ENCODE measurements around the gene PCDH11X. TPM values are rescaled to one million over a fixed set of nuclear protein-coding genes. Genes with fewer than 3 reads are reported as not detected.
A peak's percentile ranks its signal among the peaks of the same experiment; 100 is the strongest.
"Not testable (repeated sequence)": the region's sequence is repeated elsewhere in the genome, so short reads cannot be mapped to it uniquely, and the experiment has no call there.

Gene PCDH11X, protein sequence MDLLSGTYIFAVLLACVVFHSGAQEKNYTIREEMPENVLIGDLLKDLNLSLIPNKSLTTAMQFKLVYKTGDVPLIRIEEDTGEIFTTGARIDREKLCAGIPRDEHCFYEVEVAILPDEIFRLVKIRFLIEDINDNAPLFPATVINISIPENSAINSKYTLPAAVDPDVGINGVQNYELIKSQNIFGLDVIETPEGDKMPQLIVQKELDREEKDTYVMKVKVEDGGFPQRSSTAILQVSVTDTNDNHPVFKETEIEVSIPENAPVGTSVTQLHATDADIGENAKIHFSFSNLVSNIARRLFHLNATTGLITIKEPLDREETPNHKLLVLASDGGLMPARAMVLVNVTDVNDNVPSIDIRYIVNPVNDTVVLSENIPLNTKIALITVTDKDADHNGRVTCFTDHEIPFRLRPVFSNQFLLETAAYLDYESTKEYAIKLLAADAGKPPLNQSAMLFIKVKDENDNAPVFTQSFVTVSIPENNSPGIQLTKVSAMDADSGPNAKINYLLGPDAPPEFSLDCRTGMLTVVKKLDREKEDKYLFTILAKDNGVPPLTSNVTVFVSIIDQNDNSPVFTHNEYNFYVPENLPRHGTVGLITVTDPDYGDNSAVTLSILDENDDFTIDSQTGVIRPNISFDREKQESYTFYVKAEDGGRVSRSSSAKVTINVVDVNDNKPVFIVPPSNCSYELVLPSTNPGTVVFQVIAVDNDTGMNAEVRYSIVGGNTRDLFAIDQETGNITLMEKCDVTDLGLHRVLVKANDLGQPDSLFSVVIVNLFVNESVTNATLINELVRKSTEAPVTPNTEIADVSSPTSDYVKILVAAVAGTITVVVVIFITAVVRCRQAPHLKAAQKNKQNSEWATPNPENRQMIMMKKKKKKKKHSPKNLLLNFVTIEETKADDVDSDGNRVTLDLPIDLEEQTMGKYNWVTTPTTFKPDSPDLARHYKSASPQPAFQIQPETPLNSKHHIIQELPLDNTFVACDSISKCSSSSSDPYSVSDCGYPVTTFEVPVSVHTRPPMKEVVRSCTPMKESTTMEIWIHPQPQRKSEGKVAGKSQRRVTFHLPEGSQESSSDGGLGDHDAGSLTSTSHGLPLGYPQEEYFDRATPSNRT (N-terminal part only)
- total RNA-seq, result 1 to 10 TPM in 2 of 3 donors, not detected in 1; 1.3 to 4.8 TPM

DNA sequence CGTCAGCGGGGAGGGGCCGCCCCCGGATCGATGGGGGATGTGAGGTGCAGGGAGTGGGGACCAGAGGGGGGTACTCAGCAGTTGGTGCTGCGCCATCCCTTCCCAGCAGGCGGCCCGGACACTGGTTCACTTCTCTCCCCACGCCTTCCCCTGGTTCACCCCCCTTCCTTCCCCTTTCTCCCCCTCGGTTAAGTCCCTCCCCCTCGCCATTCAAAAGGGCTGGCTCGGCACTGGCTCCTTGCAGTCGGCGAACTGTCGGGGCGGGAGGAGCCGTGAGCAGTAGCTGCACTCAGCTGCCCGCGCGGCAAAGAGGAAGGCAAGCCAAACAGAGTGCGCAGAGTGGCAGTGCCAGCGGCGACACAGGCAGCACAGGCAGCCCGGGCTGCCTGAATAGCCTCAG is at the start of gene PCDH11X:
PCDH11X (plus strand) TSS at position 241 of the 400 bp plus-strand sequence. CDS start 56,130 bp downstream, outside the sequence.
- Histone ChIP-seq H3K4me3 (peak within 1 kb of the TSS in 2 of 3 donors; percentile 22 to 41), H3K27me3 (peaks cover 0 to 17% of the 10 kb centered on the region in 2 donors)
- H3K36me3 ChIP-seq; H3K27ac ChIP-seq; H3K9me3 ChIP-seq; intact Hi-C loops (cut with DNase I; ENCODE audit: low total_unique reads); H3K4me1 ChIP-seq: not testable (repeated sequence)
- DNase-seq (ENCODE audit: low spot score in 2 of 2), result peak in 1 of 2 donors; percentile 22

DNA sequence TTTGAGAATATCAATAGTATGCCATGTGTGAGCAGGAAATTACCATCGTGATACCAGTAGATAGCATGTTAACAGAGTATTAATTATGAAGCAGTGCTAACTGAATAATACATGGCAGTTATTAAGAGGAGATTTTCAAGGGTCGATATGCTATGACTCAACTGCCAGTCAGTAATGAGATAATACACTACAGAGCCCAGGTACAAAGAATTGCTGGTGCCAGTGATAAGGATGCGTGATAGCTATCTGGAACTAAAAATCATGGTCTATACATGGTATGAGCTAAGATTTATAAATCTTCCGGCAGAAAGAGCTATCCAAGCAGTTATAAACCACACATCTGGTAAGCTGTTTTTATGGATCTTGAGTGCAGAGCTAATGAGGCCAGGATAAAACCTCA is 31.7 kb upstream of the PCDH11X start:
- DNase-seq (ENCODE audit: low spot score in 2 of 2); H3K36me3 ChIP-seq; H3K27ac ChIP-seq; H3K4me3 ChIP-seq; intact Hi-C loops (cut with DNase I; ENCODE audit: low total_unique reads); H3K9me3 ChIP-seq; H3K4me1 ChIP-seq; H3K27me3 ChIP-seq: not testable (repeated sequence)

DNA sequence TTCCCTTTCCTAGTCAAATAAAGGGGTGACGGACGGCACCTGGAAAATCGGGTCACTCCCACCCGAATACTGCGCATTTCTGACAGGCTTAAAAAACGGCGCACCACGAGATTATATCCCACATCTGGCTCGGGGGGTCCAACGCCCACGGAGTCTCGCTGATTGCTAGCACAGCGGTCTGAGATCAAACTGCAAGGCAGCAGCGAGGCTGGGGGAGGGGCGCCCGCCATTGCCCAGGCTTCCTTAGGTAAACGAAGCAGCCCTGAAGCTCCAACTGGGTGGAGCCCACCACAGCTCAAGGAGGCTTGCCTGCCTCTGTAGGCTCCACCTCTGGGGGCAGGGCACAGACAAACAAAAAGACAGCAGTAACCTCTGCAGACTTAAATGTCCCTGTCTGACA is 26.2 kb upstream of the PCDH11X start:
- intact Hi-C loops (cut with DNase I; ENCODE audit: low total_unique reads), result not testable (repeated sequence)

DNA sequence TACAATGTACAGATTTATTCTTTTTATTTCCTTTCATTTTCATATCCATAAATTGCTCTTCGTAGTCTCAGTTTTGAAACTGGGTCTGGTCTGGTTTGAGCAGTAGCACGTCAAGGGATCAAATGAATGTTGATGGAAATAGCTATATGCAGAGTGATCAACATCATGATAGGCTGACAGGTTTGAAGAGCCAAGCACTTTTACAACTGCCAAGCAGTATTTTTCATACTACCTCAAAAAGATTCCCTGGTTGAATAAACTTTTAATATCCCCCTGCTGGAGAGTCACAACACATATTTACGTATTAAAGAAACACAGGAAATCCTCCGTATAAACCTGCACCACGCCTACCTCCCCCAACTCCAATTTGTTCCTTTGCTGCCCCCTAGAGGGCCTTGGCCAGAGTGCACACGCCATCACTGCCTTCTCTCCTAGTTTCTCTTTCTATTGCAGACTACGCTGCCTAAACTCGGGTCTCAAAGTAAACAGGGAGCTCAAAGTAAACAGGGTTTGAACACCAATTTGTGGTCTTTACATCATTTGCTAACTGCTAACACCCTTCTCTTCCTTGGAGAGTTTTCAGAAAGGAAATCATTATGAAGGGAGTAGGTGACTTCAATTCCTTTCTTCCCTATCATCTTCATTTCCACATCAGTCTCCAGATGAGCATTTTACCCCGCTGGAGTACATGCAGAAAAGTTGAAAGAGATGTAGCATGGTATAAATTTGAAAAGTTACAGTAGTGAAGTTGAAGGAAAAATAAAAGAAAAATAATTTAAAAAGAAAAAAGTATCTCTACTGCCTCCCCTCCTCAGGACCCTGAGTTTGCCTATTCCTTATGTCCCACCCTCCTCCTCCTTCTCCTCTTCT is 8.3 kb upstream of the PCDH11X start:
- intact Hi-C loops (cut with DNase I; ENCODE audit: low total_unique reads); H3K27me3 ChIP-seq; H3K4me1 ChIP-seq; H3K27ac ChIP-seq; H3K4me3 ChIP-seq; H3K9me3 ChIP-seq; DNase-seq (ENCODE audit: low spot score in 2 of 2); H3K36me3 ChIP-seq: not testable (repeated sequence)

More for the DNA sequence above, 26.2 kb upstream of the PCDH11X start:
- not testable (repeated sequence) for DNase-seq (ENCODE audit: low spot score in 2 of 2); H3K27me3 ChIP-seq; H3K36me3 ChIP-seq; H3K4me3 ChIP-seq; H3K4me1 ChIP-seq; H3K27ac ChIP-seq; H3K9me3 ChIP-seq

DNA sequence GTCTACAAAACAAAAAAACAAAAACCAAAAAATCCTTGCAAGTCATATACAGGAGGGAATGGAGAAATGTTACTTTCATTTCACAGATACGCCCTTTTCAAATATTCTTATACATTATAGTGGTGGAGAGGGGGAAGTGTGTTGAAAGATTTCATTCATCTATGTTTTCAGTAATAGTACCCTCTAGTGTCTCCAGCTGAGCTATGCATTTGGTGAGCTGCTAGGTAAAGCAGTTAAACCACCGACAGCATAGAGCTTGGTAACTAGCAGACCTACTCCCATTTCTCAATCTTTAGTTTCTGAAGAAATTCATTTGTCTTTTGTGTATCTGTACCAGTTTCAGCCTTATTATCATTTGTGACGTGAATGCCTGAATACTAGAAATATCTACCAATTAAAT is 5.2 kb upstream of the PCDH11X start:
- peaks cover 0 to 11% of the 10 kb centered on the region in 2 donors for H3K27me3 ChIP-seq
- DNase-seq (ENCODE audit: low spot score in 2 of 2); H3K4me1 ChIP-seq; H3K9me3 ChIP-seq; H3K36me3 ChIP-seq; H3K27ac ChIP-seq; intact Hi-C loops (cut with DNase I; ENCODE audit: low total_unique reads); H3K4me3 ChIP-seq: not testable (repeated sequence)

DNA sequence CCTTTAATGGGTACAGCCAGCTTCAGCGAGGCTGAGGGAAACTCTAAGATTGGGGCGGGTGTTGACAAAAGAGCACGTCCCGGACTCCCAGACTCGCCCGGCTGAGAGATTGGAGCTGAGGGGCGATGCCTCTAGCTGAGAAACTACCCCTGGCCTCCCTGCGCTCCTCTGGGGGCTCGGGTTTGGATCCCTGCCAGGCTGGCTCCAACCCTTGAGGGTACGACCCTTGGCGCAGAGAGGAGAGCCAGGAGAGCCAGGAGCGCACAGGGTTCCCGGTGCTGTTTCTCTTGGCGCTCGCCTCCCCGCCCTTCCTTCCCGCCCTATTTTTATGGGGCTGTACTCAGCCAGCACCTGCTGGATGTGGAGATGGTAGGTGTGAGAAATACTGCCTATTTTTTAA is 833 bp downstream of the PCDH11X start:
- H3K9me3 ChIP-seq; H3K27ac ChIP-seq; DNase-seq (ENCODE audit: low spot score in 2 of 2); intact Hi-C loops (cut with DNase I; ENCODE audit: low total_unique reads); H3K4me1 ChIP-seq; H3K36me3 ChIP-seq: not testable (repeated sequence)
- H3K4me3 ChIP-seq, result peak overlapping the region in 2 of 3 donors; percentile 10 to 22
- peaks cover 0 to 17% of the 10 kb centered on the region in 2 donors for H3K27me3 ChIP-seq

DNA sequence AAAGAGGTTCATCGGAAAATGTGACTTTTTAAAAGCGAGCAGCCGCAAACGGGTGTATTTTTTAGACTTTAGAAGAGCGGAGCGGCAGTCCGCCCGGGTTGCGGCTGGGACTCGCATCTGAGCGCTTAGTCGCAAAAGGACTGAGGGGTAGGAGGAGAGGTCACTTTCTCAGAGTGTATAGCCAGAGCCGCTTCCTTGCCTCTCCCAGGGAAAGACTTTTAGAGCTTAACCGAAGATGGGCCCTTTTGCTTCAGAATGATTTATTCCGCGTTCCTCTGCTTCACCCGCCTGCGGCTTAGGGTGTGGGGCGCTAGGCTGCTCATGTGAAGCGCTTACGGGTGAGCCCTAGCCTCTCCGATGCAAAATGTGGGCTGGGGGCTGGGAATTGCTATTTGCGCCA is 1.5 kb downstream of the PCDH11X start:
- H3K4me3 ChIP-seq, result peak overlapping the region in 2 of 3 donors; percentile 9 to 11
- H3K27ac ChIP-seq; intact Hi-C loops (cut with DNase I; ENCODE audit: low total_unique reads); H3K36me3 ChIP-seq; H3K9me3 ChIP-seq; DNase-seq (ENCODE audit: low spot score in 2 of 2); H3K4me1 ChIP-seq: not testable (repeated sequence)
- H3K27me3 ChIP-seq, result peaks cover 0 to 17% of the 10 kb centered on the region in 2 donors

DNA sequence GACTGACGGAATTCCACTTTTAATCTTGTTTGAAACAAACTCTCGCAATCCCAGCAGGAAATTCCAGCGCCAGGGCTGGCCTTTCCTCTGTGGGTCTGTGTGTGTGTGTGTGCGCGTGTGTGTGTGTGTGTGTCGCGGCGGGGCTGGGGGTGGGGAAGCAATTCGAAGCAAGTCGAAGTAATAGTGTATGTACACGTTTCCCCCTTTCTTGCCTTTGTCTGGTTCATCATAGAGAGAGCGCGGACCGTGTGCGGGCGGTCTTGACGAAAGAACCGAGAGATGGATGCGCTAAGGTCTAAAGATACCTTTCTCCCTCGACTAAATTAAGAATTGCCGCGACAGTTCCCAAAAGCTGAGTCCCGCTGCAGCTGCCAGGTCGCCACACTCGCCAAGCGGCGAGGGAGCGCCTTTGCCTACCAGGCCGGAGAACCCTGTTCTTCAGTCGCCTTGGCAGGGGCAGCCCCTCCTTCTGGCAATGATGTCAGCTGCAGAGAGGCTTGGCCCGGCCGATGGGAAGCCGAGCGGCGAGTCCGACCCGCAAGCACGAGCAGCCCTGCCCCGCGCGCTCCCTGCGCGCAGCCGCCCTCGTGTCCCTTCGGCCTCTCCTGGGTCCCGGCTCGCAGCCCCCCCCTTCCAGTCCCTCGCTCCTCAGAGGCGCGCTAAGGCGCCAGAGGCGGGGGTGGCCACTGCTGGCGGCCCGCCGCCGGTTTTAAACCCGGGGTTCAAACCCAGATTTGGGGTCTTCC is 2.6 kb downstream of the PCDH11X start:
- intact Hi-C loops (cut with DNase I; ENCODE audit: low total_unique reads); H3K27ac ChIP-seq; H3K9me3 ChIP-seq; H3K4me1 ChIP-seq; H3K36me3 ChIP-seq; DNase-seq (ENCODE audit: low spot score in 2 of 2): not testable (repeated sequence)
- H3K27me3 ChIP-seq, result peaks cover 0 to 13% of the 10 kb centered on the region in 2 donors
- peak overlapping the region in 2 of 3 donors; percentile 30 to 41 for H3K4me3 ChIP-seq

DNA sequence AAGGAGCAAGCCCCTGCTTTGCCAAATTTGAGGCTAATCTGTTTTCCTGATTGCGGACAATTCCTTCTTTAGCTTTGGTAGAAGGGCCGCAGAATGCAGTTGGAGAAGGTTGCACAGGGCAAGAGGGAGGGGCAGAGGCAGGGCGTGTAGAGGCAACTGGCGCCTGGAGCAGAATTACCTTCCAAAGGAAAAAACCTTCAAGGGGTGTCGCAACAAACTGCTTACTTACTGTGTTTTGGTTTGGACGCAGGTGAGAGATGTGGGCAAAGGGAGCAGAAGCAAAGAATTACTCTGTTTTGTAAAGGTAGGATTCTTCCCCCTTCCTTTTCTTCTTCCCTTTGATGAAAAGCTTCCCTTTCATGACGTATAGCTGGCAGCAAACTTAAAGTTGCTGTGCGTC is 3.6 kb downstream of the PCDH11X start:
- intact Hi-C loops (cut with DNase I; ENCODE audit: low total_unique reads); H3K4me1 ChIP-seq; H3K4me3 ChIP-seq; H3K36me3 ChIP-seq; DNase-seq (ENCODE audit: low spot score in 2 of 2); H3K27me3 ChIP-seq; H3K27ac ChIP-seq; H3K9me3 ChIP-seq: not testable (repeated sequence)

DNA sequence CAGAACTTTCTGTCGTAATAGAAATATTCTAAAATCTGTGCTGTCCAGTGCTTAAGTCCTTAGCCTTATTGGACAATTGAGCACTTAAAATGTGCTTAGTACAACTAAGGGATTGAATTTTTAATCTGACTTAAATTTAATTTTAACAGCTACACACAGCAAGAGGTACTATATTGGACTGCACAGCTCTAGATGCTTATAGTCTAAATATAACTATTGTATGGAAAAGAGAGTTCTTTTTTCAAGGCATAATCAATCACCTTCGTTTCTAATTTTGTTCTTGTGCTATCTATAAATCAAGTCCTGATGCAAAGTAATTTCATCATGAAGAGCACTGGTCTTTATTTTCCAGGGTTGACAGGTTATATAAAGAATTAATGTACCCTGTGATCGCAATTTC is 38.4 kb downstream of the PCDH11X start:
- H3K36me3 ChIP-seq; H3K4me3 ChIP-seq; H3K9me3 ChIP-seq; H3K27ac ChIP-seq; H3K27me3 ChIP-seq; H3K4me1 ChIP-seq; DNase-seq (ENCODE audit: low spot score in 2 of 2); intact Hi-C loops (cut with DNase I; ENCODE audit: low total_unique reads): not testable (repeated sequence)

DNA sequence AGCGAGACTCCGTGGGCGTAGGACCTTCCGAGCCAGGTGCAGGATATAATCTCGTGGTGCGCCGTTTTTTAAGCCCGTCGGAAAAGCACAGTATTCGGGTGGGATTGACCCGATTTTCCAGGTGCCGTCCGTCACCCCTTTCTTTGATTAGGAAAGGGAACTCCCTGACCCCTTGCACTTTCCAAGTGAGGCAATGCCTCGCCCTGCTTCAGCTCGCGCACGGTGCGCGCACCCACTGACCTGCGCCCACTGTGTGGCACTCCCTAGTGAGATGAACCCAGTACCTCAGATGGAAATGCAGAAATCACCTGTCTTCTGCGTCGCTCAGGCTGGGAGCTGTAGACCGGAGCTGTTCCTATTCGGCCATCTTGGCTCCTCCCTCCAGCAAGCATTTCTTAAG is 46.1 kb downstream of the PCDH11X start:
- H3K4me3 ChIP-seq; H3K36me3 ChIP-seq; H3K4me1 ChIP-seq; H3K27me3 ChIP-seq; DNase-seq (ENCODE audit: low spot score in 2 of 2); H3K27ac ChIP-seq; intact Hi-C loops (cut with DNase I; ENCODE audit: low total_unique reads); H3K9me3 ChIP-seq: not testable (repeated sequence)

All from breast epithelium (tissue), 4 donors.